Mesothelial cell of epicardium (in vitro differentiated cells): Measurements from ENCODE around the gene FGF11. TPM values are rescaled to one million over a fixed set of nuclear protein-coding genes. Genes with fewer than 3 reads are reported as not detected.

Experiments used
- DNase-seq, 2 experiments: peaks; one replicate each; pipeline ENCODE4 v3.0.0; 2021; ENCODE audit warnings: low spot score in 2 of 2; ENCODE audit not compliant: unreplicated experiment in 2 of 2
- H3K27ac Mint-ChIP-seq: 2 replicates; pipeline ENCODE4 v1.8.0; 2021; ENCODE audit warnings: mixed read lengths
- H3K27me3 Mint-ChIP-seq: 2 replicates; pipeline ENCODE4 v1.8.0; 2021; ENCODE audit warnings: low read depth, mixed read lengths
- H3K36me3 Mint-ChIP-seq: 2 replicates; pipeline ENCODE4 v1.8.0; 2021; ENCODE audit warnings: mixed read lengths
- H3K4me1 Mint-ChIP-seq: 2 replicates; pipeline ENCODE4 v1.8.0; 2021; ENCODE audit warnings: mixed read lengths
- H3K4me3 Mint-ChIP-seq: 2 replicates; pipeline ENCODE4 v1.8.0; 2021; ENCODE audit warnings: mild to moderate bottlenecking, moderate library complexity, mixed read lengths
- H3K9me3 Mint-ChIP-seq: 2 replicates; pipeline ENCODE4 v1.8.0; 2021; ENCODE audit warnings: mixed read lengths
- total RNA-seq: library from RNA; stranded (reverse); gene quantifications from 3 replicates; pipeline ENCODE4 v1.2.1, GENCODE V29; 2021
- TF ChIP-seq, protein P1 (sequence below): fragments of 200-600 bp; sonication (generic); IDR thresholded peaks from one replicate; pipeline ENCODE4 v1.5.0; 2021; ENCODE audit warnings: antibody characterized with exemption; ENCODE audit not compliant: unreplicated experiment

Gene FGF11
- total RNA-seq, 1 donor from 2014 or later: 26.8 TPM

DNA sequence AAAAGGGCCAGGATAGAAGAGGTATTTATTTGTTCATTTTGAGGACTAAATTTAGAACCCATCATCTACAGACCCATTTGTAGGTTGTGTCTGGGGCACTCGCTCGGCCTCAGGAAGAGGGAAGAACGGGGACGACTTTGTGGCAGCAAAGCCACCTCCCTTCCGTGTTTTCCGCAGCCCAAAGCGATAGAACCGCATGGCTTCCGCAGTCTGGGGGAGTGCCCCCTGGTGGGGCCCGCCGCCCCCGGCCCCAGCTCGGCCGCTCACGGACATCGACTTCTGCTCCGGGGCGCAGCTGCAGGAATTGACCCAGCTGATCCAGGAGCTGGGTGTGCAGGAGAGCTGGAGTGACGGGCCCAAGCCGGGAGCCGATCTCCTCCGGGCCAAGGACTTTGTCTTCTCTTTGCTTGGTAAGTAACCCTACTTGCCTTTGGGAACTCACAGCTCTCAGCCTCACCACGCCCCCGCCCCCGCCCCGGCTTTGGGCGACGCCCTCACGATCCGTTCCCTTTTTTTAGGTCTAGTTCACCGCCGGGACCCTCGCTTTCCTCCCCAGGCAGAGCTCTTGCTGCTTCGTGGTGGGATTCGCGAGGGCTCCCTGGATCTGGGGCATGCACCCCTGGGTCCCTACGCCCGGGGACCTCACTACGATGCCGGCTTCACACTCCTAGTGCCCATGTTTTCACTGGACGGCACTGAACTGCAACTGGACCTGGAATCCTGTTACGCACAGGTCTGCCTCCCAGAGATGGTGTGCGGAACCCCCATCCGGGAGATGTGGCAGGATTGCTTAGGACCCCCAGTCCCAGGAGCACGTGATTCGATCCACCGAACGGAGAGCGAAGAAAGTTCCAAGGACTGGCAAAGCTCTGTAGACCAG is 3.4 kb upstream of the FGF11 start:
- Mint-ChIP-seq H3K4me1 (peaks cover 34% of the 10 kb centered on the region), H3K27me3 (peaks cover 38% of the 10 kb centered on the region), H3K36me3 (no peaks in the 10 kb centered on the region), H3K27ac (peak overlapping the region; percentile 97), H3K9me3 (no peaks in the 10 kb centered on the region), H3K4me3 (peak overlapping the region; percentile 83)
- DNase-seq: peak in 1 of 2 experiments; percentile 58
- TF ChIP-seq, protein P1, sequence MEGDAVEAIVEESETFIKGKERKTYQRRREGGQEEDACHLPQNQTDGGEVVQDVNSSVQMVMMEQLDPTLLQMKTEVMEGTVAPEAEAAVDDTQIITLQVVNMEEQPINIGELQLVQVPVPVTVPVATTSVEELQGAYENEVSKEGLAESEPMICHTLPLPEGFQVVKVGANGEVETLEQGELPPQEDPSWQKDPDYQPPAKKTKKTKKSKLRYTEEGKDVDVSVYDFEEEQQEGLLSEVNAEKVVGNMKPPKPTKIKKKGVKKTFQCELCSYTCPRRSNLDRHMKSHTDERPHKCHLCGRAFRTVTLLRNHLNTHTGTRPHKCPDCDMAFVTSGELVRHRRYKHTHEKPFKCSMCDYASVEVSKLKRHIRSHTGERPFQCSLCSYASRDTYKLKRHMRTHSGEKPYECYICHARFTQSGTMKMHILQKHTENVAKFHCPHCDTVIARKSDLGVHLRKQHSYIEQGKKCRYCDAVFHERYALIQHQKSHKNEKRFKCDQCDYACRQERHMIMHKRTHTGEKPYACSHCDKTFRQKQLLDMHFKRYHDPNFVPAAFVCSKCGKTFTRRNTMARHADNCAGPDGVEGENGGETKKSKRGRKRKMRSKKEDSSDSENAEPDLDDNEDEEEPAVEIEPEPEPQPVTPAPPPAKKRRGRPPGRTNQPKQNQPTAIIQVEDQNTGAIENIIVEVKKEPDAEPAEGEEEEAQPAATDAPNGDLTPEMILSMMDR: peak; percentile 41

GRCh38 chr17:7436556-7437368 is 2.5 kb upstream of the FGF11 start:
- no peaks in the 10 kb centered on the region for H3K9me3 Mint-ChIP-seq
- peaks cover 42% of the 10 kb centered on the region for H3K4me1 Mint-ChIP-seq
- no peaks in the 10 kb centered on the region for H3K36me3 Mint-ChIP-seq
- H3K4me3 Mint-ChIP-seq: peak overlapping the region; percentile 83
- TF ChIP-seq, protein P1: peak; percentile 39
- DNase-seq: peak; percentile 75 to 88
- H3K27me3 Mint-ChIP-seq: peaks cover 38% of the 10 kb centered on the region
- peak overlapping the region; percentile 97 for H3K27ac Mint-ChIP-seq

DNA sequence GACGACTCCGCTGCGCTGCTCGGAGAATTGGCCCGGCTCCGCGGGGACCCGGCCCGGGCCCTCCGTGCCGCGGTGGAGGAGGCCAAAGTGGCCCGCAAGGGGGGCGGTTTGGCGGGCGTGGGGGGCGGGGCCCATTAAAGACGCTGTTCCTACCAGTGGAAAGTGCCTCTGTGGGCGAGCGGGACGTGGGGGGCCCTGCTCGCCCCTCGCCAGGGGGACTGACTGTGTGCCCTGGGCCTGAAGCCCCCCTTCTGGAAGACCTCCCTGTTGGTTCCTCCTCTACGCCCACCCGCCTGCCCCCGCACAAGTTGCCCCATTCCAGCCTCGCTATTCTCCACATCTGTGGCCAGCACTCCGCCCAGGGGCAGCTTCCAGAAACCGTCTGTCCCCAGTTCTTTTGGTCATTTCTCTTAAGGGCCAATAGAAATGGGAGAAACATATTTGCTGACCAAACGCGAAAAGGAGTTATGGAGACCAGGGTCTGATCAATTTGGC is 1.9 kb upstream of the FGF11 start:
- peak overlapping the region; percentile 83 for H3K4me3 Mint-ChIP-seq
- TF ChIP-seq, protein P1: no peak
- peak overlapping the region; percentile 90 for H3K27ac Mint-ChIP-seq
- H3K9me3 Mint-ChIP-seq: no peaks in the 10 kb centered on the region
- H3K27me3 Mint-ChIP-seq: peaks cover 38% of the 10 kb centered on the region
- DNase-seq: no peak
- H3K36me3 Mint-ChIP-seq: no peaks in the 10 kb centered on the region
- peaks cover 47% of the 10 kb centered on the region for H3K4me1 Mint-ChIP-seq

DNA sequence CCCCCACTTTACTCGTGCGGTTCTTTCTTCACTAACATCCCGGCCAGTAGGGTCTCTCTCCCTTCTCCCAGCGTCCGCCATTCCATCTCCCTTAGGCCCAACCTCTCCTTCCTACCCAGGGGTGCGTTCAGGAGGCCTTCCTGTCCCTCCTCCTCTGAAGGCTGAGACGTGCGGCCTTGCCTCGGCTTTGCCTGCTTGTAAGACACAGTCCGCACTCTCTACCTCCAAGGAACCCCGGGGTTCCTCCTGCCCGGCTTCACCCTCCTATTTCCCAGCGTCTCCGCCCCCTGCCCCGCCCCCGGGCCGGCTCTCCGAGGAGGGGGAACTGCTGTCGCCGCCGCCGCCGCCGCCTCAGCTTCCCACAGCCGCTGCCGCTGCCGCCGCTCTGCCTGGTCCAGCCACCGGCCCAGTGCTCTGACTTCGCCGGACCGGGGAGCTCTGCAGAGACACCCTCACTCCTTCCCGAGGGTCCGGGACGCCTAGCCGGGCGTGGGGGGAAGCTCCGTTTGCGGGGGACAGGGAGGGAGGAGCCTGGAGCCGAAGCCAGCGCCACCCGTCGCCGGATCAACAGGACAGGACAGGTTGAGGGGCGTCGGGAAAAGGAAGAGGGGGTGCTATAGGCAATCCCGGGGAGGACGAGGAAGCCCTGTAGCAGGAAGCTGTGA is 1.2 kb upstream of the FGF11 start:
- H3K36me3 Mint-ChIP-seq: no peaks in the 10 kb centered on the region
- peak overlapping the region; percentile 90 for H3K27ac Mint-ChIP-seq
- peaks cover 38% of the 10 kb centered on the region for H3K27me3 Mint-ChIP-seq
- DNase-seq: peak in 1 of 2 experiments; percentile 83
- no peaks in the 10 kb centered on the region for H3K9me3 Mint-ChIP-seq
- H3K4me3 Mint-ChIP-seq: peak overlapping the region; percentile 83
- peaks cover 48% of the 10 kb centered on the region for H3K4me1 Mint-ChIP-seq
- TF ChIP-seq, protein P1: no peak
